ENCODE measurements around the gene ANAPC2. TPM values are rescaled to one million over a fixed set of nuclear protein-coding genes. Genes with fewer than 3 reads are reported as not detected.

The ANAPC2 gene
- total and polyA plus RNA-seq, 2 of the 4 experiments (the other 2 are of a cell fraction), result 9.3 to 29.5 TPM

DNA sequence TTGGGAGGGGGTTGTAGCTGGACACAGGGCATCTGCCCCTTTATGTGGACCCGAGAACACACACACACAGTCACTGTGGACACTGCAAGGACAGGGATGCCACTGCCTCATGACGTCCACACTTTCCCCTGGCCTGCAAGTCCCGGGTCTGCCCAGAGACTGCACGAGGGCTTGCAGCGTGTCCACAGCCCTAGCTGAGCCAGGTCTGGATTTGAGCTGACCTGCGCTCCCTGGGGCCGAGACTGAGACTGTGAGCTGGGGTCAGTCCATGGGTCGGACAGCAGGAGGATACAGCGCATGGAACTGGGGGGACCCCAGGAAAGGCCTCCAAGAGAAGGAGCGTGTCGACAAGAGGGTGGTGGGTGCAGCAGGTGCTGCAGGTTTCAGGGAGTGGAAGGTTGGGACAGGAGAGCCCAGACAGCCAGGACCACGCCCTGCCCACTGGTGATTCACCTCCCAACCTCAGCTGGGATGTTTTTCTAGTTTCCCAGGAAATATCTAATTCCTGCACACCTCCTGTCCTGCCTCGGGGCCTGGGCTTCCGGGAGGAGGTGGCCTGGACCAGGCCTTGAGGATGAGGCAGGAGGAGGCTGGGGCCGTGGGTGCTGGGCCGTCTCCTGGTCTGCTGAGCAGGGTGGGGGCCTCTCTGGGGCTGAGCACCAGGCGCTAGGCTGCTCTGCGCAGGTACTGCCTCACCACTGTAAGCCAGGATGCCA, 38.1 kb upstream of the ANAPC2 start (continued):
- TF ChIP-seq BHLHE40 (IDR thresholded peaks at IDR 0.05; ENCODE audit: low read depth, low read length) (no peak), NFE2L2 (IDR thresholded peaks at IDR 0.05; ENCODE audit: low read depth, low read length) (no peak), RFX5 (IDR thresholded peaks at IDR 0.05; ENCODE audit: low read depth, low read length) (no peak), CHD1 (IDR thresholded peaks at IDR 0.05; ENCODE audit: low read depth, low read length) (no peak), POLR2A (IDR thresholded peaks at IDR 0.05; ENCODE audit: low read depth, low read length) (no peak), MAZ (IDR thresholded peaks at IDR 0.05; ENCODE audit: borderline replicate concordance, low read depth, low read length) (no peak), RAD21 (IDR thresholded peaks at IDR 0.05; ENCODE audit: low read length) (no peak)
